Measurements from ENCODE around the gene CYS1.

DNA sequence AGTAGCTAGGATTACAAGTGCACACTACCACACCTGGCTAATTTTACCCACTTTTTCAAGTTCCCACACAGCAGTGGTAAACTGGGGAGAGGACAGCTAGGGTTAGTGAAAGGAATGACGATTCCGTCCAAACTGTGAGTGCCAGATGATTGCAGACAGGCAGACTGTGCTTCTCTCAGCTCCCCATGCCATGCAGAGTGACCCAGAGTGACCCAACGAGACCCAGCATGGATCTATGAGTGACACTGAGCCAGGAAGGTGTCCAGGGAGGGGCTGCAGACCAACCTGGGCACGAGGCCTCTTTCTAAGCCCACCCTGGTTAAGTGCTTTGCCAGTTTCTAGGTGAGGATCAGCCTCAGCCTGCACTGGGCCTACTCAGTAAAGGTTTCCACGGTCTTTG is 44.6 kb downstream of the CYS1 start:
- TF ChIP-seq CTCF (IDR thresholded peaks at IDR 0.05; ENCODE audit: insufficient read depth, low read depth, low read length) (no peak), EZH2 (IDR thresholded peaks at IDR 0.05; ENCODE audit: insufficient read depth, low read length) (no peak)

All from astrocyte (in vitro differentiated cells and primary cell).